DOHH2 (cell line): Measurements from ENCODE around the gene POU2F1.

Source experiments
- H3F3A ChIP-seq: fragments of 200-600 bp; sonication (generic), shearing (Covaris generic); 2 replicates; pipeline ENCODE4 v1.6.0; 2016; ENCODE audit warnings: antibody characterized with exemption, mild to moderate bottlenecking; ENCODE audit not compliant: control insufficient read depth, insufficient read depth
- H3K27ac ChIP-seq: fragments of 200-600 bp; sonication (generic); 2 replicates; pipeline ENCODE4 v1.5.1; 2014; ENCODE audit warnings: low read depth, mild to moderate bottlenecking, low read length, moderate library complexity
- H3K27me3 ChIP-seq: fragments of 200-600 bp; sonication (generic); 2 replicates; pipeline ENCODE4 v1.6.1; 2014; ENCODE audit warnings: mild to moderate bottlenecking, low read length, mixed read lengths; ENCODE audit not compliant: control insufficient read depth
- H3K36me3 ChIP-seq: fragments of 200-600 bp; sonication (generic); 2 replicates; pipeline ENCODE4 v1.6.1; 2014; ENCODE audit warnings: mild to moderate bottlenecking, low read length, moderate library complexity, mixed read lengths; ENCODE audit not compliant: control insufficient read depth
- H3K4me1 ChIP-seq: fragments of 200-600 bp; sonication (generic); 2 replicates; pipeline ENCODE4 v1.6.1; 2014; ENCODE audit warnings: mild to moderate bottlenecking, low read length, mixed read lengths; ENCODE audit not compliant: control insufficient read depth
- H3K4me2 ChIP-seq: fragments of 200-600 bp; sonication (generic); 2 replicates; pipeline ENCODE4 v1.6.0; 2014; ENCODE audit warnings: mild to moderate bottlenecking, low read length, moderate library complexity
- H3K4me3 ChIP-seq: fragments of 200-600 bp; sonication (generic); 2 replicates; pipeline ENCODE4 v1.5.1; 2014; ENCODE audit warnings: mild to moderate bottlenecking, low read length, mixed read lengths
- H3K79me2 ChIP-seq: fragments of 200-600 bp; sonication (generic); 2 replicates; pipeline ENCODE4 v1.6.1; 2014; ENCODE audit warnings: mild to moderate bottlenecking, low read length, mixed read lengths; ENCODE audit not compliant: control insufficient read depth
- H3K9me2 ChIP-seq: fragments of 200-600 bp; sonication (generic); replicated peaks from 2 replicates; pipeline ENCODE4 v1.6.1; 2014; ENCODE audit warnings: mild to moderate bottlenecking, low read length, mixed read lengths; ENCODE audit not compliant: control insufficient read depth
- H3K9me3 ChIP-seq: fragments of 200-600 bp; sonication (generic); 2 replicates; pipeline ENCODE4 v1.6.1; 2014; ENCODE audit warnings: antibody characterized with exemption, low read length, mixed read lengths; ENCODE audit not compliant: control insufficient read depth, insufficient read depth
- H4K20me1 ChIP-seq: fragments of 200-600 bp; sonication (generic); 2 replicates; pipeline ENCODE4 v1.6.0; 2014; ENCODE audit warnings: low read depth, mild to moderate bottlenecking, antibody characterized with exemption, low read length, moderate library complexity; ENCODE audit not compliant: control insufficient read depth, insufficient read depth
- CTCF ChIP-seq: fragments of 200-600 bp; sonication (generic); IDR thresholded peaks from one replicate; pipeline ENCODE4 v1.5.1; 2014; ENCODE audit warnings: antibody characterized with exemption, mild to moderate bottlenecking, low read depth, low read length; ENCODE audit not compliant: poor library complexity, severe bottlenecking
- EZH2phosphoT487 ChIP-seq: fragments of 200-600 bp; sonication (generic); IDR thresholded peaks from 2 replicates; pipeline ENCODE4 v1.6.1; 2017; ENCODE audit warnings: borderline replicate concordance, mild to moderate bottlenecking, antibody characterized with exemption, low read length, moderate library complexity, mixed read lengths

The POU2F1 gene

DNA sequence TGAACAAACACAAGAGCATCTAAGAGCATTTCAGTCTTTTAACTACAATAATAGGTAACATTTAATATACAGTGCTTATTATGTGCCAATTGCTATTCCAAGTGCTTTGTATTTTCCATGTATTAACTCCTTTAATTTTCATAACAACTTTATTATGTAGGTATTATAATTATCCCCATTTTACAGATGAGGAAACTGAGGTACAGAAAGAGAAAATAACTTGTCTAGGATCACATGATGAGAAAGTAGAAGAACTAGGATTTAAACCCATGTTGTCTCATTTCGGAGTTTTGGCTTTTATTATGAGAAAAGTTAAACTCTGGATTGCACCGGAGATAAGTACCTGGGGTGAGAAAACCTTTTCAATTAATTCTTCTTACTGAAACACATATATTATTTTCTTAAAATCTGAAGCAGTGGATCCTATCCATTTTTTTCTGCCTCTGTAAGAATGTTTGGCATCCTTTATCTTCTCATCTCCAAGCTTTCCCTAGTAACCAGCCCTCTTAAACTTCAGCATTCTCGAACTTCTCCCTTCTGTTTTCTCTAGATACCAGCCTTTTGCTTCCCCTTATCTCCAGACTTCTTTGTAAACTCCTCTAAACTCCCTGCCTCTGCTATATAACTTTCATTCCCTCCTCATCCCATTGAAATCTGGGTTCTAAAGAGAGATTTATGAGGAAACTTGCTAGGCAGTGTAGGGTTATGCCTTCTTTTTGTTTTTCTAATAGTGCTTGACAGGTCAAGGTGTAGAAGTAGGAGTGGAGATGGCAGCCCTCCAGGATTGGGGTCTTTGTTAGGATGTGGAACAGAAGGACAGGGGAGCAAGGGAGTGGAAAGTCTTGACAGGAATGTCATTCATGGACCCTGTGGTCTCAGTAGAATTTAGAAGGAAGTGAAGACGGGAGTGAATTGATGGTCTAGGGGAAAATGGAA lies 28.3 kb downstream of the POU2F1 start:
- H3K27ac ChIP-seq, result no peak overlapping the region
- H3K9me2 ChIP-seq, result no peaks in the 10 kb centered on the region
- H3K36me3 ChIP-seq, result no peaks in the 10 kb centered on the region
- no peaks in the 10 kb centered on the region for H3K9me3 ChIP-seq
- H4K20me1 ChIP-seq, result no peaks in the 10 kb centered on the region
- H3K79me2 ChIP-seq, result peaks cover 58% of the 10 kb centered on the region
- H3K4me2 ChIP-seq, result peak overlapping the region; percentile 79
- peaks cover 40% of the 10 kb centered on the region for H3K4me1 ChIP-seq
- peak overlapping the region; percentile 63 for H3K4me3 ChIP-seq
- no peaks in the 10 kb centered on the region for H3K27me3 ChIP-seq
- peaks cover 6% of the 10 kb centered on the region; the same call in 1 of the 2 replicates for H3F3A ChIP-seq
- TF ChIP-seq EZH2phosphoT487 (no peak), CTCF (no peak)

DNA sequence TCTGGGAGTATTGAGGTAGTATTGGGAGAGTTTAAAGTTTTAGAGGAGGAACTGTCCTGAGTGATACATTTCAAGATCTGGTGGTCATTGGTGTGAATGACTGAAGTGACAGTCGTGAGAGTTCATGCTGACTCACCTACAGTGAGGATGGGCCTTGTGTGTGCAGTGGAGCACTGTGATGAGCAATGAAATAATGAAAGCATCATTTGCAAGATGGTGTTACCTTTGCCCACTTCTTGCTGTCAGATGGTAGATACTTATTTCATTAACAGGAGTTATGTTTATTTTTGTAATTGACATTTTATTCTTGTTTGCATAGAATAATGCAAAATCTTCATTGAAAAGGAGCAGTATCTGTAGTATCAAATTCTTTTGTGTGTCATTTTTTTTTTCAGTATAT lies 29.0 kb downstream of the POU2F1 start:
- no peaks in the 10 kb centered on the region for H3K27me3 ChIP-seq
- no peak overlapping the region for H3K27ac ChIP-seq
- H3K9me3 ChIP-seq, result no peaks in the 10 kb centered on the region
- H3K4me1 ChIP-seq, result peaks cover 40% of the 10 kb centered on the region
- TF ChIP-seq EZH2phosphoT487 (no peak), CTCF (no peak)
- no peaks in the 10 kb centered on the region for H3K36me3 ChIP-seq
- no peaks in the 10 kb centered on the region for H3K9me2 ChIP-seq
- no peaks in the 10 kb centered on the region for H4K20me1 ChIP-seq
- no peak overlapping the region for H3K4me2 ChIP-seq
- peaks cover 55% of the 10 kb centered on the region for H3K79me2 ChIP-seq
- no peak overlapping the region for H3K4me3 ChIP-seq
- H3F3A ChIP-seq, result peaks cover 2% of the 10 kb centered on the region; the same call in 1 of the 2 replicates

- H3K9me3 ChIP-seq, result no peaks in the 10 kb centered on the region
- H3K79me2 ChIP-seq, result peaks cover 58% of the 10 kb centered on the region
These were observed 29.8 kb downstream of the POU2F1 start for GRCh38 chr1:167250482-167250881.

More at GRCh38 chr1:167250482-167250881, 29.8 kb downstream of the POU2F1 start:
- Histone ChIP-seq H4K20me1 (no peaks in the 10 kb centered on the region), H3K4me2 (no peak overlapping the region), H3K36me3 (no peaks in the 10 kb centered on the region), H3F3A (no peaks in the 10 kb centered on the region), H3K27me3 (no peaks in the 10 kb centered on the region), H3K4me3 (no peak overlapping the region), H3K27ac (no peak overlapping the region), H3K9me2 (no peaks in the 10 kb centered on the region), H3K4me1 (peaks cover 40% of the 10 kb centered on the region)
- TF ChIP-seq CTCF, result no peak
- TF ChIP-seq EZH2phosphoT487, result no peak
